K562 (cell line): ENCODE measurements around the gene CDH3. TPM values are rescaled to one million over a fixed set of nuclear protein-coding genes. Genes with fewer than 3 reads are reported as not detected.
A peak's percentile ranks its signal among the peaks of the same experiment; 100 is the strongest.

Source experiments
- CBFA2T3 ChIP-seq: fragments of 450-650 bp; IDR thresholded peaks from 2 replicates; pipeline ENCODE4 v1.6.1; 2017
- CCAR2 ChIP-seq: fragments of 200-400 bp; formaldehyde crosslinking; IDR thresholded peaks from 2 replicates; pipeline ENCODE4 v1.6.1; 2017; ENCODE audit warnings: mild to moderate bottlenecking, low read depth, low read length
- GATAD2A ChIP-seq: fragments of 450-650 bp; IDR thresholded peaks from 2 replicates; pipeline ENCODE4 v1.6.1; 2017
- HDAC3 ChIP-seq: fragments of 450-650 bp; IDR thresholded peaks from 2 replicates; pipeline ENCODE4 v1.6.1; 2018; ENCODE audit warnings: borderline replicate concordance, mild to moderate bottlenecking, moderate library complexity; ENCODE audit not compliant: partially characterized antibody
- MCM3 ChIP-seq: fragments of 450-650 bp; IDR thresholded peaks from 2 replicates; pipeline ENCODE4 v1.6.1; 2016
- MCM7 ChIP-seq, 2 experiments: fragments of 450-650 bp; IDR thresholded peaks; 2 replicates each; pipeline ENCODE4 v1.6.1; 2016 to 2018
- MTA2 ChIP-seq: fragments of 450-650 bp; IDR thresholded peaks from 2 replicates; pipeline ENCODE4 v1.6.1; 2016; ENCODE audit warnings: low read depth
- SMARCE1 ChIP-seq: fragments of 450-650 bp; IDR thresholded peaks from 2 replicates; pipeline ENCODE4 v1.7.1; 2016; ENCODE audit warnings: mild to moderate bottlenecking
- TSC22D4 ChIP-seq: fragments of 450-650 bp; IDR thresholded peaks from 2 replicates; pipeline ENCODE4 v1.6.1; 2016; ENCODE audit warnings: missing genetic modification characterization, missing biosample characterization, control low read depth
- ZNF134 ChIP-seq: fragments of 250-450 bp; sonication (Bioruptor Pico); conservative IDR thresholded peaks from 2 replicates; pipeline ENCODE4 v1.4.0; 2020
- ZNF324 ChIP-seq: fragments of 250-450 bp; sonication (Bioruptor Pico); IDR thresholded peaks from 2 replicates; pipeline ENCODE4 v1.4.0; 2020; ENCODE audit warnings: mild to moderate bottlenecking
- ZNF707 ChIP-seq: fragments of 250-450 bp; sonication (Bioruptor Pico); conservative IDR thresholded peaks from 2 replicates; pipeline ENCODE4 v1.8.0; 2022; ENCODE audit warnings: inconsistent platforms, mild to moderate bottlenecking, moderate library complexity
- polyA plus RNA-seq, 8 experiments: library from polyadenylated mRNA; depleted of rRNA in 4 of 8; stranded (reverse) in 5 of 8; unstranded in 3 of 8; fragments of >200 nt; fragmentation: Nextera tagmentation in 2 of 8; fragmentation: Illumina TruSeq in 1 of 8; extraction: Ambion mirVana in 2 of 8; extraction: Trizol in 1 of 8; gene quantifications; 2 replicates each; pipeline versions ENCODE4 v1.2.1 to v1.2.3, GENCODE V29; 2011 to 2014; ENCODE audit warnings: inconsistent platforms in 1 of 8, missing spikeins in 1 of 8
- total RNA-seq, 7 experiments: library from RNA; depleted of rRNA in 6 of 7; stranded (reverse); fragments of >200 nt in 6 of 7; fragmentation: Illumina TruSeq in 2 of 7; extraction: Trizol in 2 of 7; gene quantifications; 2 replicates each; pipeline versions ENCODE4 v1.2.1 to v1.2.3, GENCODE V29; 2011 to 2021; ENCODE audit warnings: low replicate concordance in 1 of 7
- TF ChIP-seq, protein P1 (sequence below): fragments of 450-650 bp; IDR thresholded peaks from 2 replicates; pipeline ENCODE4 v1.6.1; 2017; ENCODE audit warnings: antibody characterized with exemption, mild to moderate bottlenecking
- TF ChIP-seq, protein P2 (sequence below): fragments of 450-650 bp; IDR thresholded peaks from 2 replicates; pipeline ENCODE4 v1.7.1; 2018; ENCODE audit warnings: mild to moderate bottlenecking, low read depth; ENCODE audit not compliant: partially characterized antibody
- TF ChIP-seq, protein P3 (sequence below), 2 experiments: IDR thresholded peaks in 1 of 2; conservative IDR thresholded peaks in 1 of 2; 2 replicates each; pipeline ENCODE4 v1.6.1; 2016; ENCODE audit warnings: low read depth in 2 of 2, mild to moderate bottlenecking in 1 of 2, missing compliant biosample characterization in 1 of 2, missing genetic modification characterization in 1 of 2, moderate library complexity in 1 of 2
- TF ChIP-seq, protein P4 (sequence below): fragments of 250-450 bp; sonication (Bioruptor Pico); IDR thresholded peaks from 2 replicates; pipeline ENCODE4 v1.5.0; 2021; ENCODE audit warnings: mild to moderate bottlenecking, moderate library complexity

The CDH3 gene
- total and polyA plus RNA-seq, 9 of the 15 experiments (the other 6 are each of a cell fraction or from before 2014, with no cell fraction given), result 0.06 to 0.09 TPM; not detected in 7

DNA sequence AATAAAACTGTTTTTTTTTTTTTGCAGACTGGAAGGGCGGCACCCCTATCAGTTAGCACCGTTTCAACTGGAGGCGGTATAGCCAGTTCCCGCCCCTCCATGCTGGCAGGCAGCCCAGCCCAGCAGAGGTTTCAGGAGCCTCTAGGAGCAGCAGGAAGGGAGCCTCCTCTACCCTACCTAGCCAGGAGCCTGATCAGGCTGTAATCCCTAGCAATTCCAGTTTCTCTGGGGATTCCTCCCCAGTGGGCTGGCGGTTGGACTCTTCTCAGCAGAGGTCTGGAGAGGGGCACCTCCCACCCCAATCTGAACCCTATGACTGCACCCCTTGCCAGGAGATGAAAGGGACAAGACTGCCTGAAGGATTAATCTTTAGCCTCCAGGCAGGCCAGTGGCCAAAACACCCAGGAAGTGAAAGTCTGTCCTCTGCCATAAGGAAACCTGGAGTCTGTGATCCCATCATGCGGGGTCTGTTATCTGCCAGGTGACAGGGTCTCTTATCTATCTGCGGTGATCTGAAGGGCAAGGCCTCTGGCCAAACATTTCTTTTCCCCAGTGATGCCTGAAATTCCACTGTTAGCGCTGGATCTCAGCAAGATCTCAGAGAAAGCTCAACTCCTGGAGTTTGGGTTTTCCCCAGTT, 87.1 kb downstream of the CDH3 start (continued):
- TF ChIP-seq, protein P1, sequence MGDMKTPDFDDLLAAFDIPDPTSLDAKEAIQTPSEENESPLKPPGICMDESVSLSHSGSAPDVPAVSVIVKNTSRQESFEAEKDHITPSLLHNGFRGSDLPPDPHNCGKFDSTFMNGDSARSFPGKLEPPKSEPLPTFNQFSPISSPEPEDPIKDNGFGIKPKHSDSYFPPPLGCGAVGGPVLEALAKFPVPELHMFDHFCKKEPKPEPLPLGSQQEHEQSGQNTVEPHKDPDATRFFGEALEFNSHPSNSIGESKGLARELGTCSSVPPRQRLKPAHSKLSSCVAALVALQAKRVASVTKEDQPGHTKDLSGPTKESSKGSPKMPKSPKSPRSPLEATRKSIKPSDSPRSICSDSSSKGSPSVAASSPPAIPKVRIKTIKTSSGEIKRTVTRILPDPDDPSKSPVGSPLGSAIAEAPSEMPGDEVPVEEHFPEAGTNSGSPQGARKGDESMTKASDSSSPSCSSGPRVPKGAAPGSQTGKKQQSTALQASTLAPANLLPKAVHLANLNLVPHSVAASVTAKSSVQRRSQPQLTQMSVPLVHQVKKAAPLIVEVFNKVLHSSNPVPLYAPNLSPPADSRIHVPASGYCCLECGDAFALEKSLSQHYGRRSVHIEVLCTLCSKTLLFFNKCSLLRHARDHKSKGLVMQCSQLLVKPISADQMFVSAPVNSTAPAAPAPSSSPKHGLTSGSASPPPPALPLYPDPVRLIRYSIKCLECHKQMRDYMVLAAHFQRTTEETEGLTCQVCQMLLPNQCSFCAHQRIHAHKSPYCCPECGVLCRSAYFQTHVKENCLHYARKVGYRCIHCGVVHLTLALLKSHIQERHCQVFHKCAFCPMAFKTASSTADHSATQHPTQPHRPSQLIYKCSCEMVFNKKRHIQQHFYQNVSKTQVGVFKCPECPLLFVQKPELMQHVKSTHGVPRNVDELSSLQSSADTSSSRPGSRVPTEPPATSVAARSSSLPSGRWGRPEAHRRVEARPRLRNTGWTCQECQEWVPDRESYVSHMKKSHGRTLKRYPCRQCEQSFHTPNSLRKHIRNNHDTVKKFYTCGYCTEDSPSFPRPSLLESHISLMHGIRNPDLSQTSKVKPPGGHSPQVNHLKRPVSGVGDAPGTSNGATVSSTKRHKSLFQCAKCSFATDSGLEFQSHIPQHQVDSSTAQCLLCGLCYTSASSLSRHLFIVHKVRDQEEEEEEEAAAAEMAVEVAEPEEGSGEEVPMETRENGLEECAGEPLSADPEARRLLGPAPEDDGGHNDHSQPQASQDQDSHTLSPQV, result 0 out of 2 replicates have a peak, but pooled peaks have one; percentile 26
- TF ChIP-seq ZNF134 (CRISPR knock-in tag) (no peak), TSC22D4 (tag) (no peak), MCM3 (no peak), ZNF707 (CRISPR knock-in tag) (no peak), SMARCE1 (peak; percentile 89), GATAD2A (peak; percentile 42; the same call in 1 of the 2 replicates), HDAC3 (peak; percentile 45), MTA2 (peak; percentile 69), ZNF324 (no peak), CBFA2T3 (peak; percentile 90), CCAR2 (no peak), MCM7 (IDR thresholded peaks at IDR 0.05) (no peak)
- TF ChIP-seq, protein P2, sequence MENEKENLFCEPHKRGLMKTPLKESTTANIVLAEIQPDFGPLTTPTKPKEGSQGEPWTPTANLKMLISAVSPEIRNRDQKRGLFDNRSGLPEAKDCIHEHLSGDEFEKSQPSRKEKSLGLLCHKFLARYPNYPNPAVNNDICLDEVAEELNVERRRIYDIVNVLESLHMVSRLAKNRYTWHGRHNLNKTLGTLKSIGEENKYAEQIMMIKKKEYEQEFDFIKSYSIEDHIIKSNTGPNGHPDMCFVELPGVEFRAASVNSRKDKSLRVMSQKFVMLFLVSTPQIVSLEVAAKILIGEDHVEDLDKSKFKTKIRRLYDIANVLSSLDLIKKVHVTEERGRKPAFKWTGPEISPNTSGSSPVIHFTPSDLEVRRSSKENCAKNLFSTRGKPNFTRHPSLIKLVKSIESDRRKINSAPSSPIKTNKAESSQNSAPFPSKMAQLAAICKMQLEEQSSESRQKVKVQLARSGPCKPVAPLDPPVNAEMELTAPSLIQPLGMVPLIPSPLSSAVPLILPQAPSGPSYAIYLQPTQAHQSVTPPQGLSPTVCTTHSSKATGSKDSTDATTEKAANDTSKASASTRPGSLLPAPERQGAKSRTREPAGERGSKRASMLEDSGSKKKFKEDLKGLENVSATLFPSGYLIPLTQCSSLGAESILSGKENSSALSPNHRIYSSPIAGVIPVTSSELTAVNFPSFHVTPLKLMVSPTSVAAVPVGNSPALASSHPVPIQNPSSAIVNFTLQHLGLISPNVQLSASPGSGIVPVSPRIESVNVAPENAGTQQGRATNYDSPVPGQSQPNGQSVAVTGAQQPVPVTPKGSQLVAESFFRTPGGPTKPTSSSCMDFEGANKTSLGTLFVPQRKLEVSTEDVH, result no peak
- TF ChIP-seq, protein P3, sequence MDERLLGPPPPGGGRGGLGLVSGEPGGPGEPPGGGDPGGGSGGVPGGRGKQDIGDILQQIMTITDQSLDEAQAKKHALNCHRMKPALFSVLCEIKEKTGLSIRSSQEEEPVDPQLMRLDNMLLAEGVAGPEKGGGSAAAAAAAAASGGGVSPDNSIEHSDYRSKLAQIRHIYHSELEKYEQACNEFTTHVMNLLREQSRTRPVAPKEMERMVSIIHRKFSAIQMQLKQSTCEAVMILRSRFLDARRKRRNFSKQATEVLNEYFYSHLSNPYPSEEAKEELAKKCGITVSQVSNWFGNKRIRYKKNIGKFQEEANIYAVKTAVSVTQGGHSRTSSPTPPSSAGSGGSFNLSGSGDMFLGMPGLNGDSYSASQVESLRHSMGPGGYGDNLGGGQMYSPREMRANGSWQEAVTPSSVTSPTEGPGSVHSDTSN (CRISPR knock-in tag; IDR thresholded peaks at IDR 0.05; ENCODE audit: low read depth), result no peak
- TF ChIP-seq, protein P3 (tag; conservative IDR thresholded peaks at IDR 0.05; ENCODE audit: low read depth), result no peak
- TF ChIP-seq, protein P4, sequence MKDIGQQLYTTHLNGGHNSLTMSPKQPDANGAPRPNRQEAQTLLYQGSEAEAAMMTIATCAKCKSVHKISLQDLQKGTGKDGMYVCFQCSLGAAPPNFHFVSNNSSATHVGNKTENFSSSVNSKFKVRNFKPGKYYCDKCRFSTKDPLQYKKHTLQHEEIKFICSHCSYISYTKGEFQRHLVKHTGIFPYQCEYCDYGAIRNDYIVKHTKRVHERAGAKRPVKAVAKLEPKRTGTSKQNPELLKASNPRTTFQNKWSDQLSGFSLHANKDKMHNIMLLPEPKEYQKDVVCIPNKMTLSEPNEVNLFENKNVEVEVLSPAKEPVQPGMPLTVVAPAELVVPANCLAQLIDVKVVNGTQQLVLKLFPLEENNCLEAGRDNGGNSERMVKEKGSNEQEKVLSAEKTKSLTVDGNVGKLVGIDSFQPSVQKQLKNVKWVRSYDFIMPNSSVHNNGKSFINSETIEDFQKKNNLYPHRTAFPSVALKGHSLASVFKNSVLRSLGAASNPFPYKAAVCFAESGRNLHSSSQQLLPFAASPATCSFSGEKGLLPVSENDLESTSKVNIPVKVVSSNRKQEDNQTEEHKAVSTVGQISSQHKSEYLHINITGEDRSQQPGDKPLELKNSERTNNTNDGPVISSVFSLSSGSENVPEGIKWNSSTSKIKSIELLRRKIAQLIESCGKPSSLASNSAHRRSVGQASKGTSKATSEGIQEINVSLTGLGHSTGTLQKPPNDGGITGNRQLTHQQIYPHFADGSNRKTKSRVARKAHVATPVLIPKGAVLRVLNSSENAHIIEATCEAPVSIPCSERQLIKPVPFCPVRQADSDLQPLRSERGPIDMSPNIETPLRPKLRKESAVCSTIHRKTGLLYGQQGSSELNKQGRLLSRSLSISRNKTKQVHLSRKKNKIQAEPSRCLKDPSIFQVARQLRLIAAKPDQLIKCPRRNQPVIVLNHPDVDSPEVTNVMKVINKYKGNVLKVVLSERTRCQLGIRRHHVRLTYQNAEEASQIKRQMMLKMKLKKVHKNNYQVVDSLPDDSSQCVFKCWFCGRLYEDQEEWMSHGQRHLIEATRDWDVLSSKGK (CRISPR knock-in tag), result no peak
